ENCODE data around the gene SBF2.

Gene SBF2

DNA sequence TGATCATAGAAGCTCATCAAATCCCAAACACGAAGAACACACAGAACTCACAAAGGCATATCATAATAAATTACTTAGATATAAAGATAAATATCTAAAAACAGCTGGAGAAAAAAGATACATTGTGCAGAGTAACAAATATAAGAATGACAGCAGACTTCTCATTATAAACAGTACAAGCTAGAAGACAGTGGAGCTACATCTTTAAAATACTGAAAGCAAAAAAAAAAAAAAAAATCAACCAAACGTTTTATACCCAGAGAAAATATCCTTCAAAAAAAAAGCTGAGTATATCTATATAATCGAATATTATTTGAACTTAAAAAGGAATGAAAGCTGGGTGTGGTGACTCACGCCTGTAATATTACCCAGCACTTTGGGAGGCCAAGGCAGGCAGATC, 90.0 kb downstream of the SBF2 start:
- no peak overlapping the region for H3K4me3 ChIP-seq (ENCODE audit: low read depth, low read length)
- TF ChIP-seq, protein P1, sequence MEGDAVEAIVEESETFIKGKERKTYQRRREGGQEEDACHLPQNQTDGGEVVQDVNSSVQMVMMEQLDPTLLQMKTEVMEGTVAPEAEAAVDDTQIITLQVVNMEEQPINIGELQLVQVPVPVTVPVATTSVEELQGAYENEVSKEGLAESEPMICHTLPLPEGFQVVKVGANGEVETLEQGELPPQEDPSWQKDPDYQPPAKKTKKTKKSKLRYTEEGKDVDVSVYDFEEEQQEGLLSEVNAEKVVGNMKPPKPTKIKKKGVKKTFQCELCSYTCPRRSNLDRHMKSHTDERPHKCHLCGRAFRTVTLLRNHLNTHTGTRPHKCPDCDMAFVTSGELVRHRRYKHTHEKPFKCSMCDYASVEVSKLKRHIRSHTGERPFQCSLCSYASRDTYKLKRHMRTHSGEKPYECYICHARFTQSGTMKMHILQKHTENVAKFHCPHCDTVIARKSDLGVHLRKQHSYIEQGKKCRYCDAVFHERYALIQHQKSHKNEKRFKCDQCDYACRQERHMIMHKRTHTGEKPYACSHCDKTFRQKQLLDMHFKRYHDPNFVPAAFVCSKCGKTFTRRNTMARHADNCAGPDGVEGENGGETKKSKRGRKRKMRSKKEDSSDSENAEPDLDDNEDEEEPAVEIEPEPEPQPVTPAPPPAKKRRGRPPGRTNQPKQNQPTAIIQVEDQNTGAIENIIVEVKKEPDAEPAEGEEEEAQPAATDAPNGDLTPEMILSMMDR (IDR thresholded peaks at IDR 0.05; ENCODE audit: low read depth, low read length): no peak

- TF ChIP-seq, protein P1 (IDR thresholded peaks at IDR 0.05; ENCODE audit: low read depth, low read length): no peak
- H3K4me3 ChIP-seq (ENCODE audit: low read depth, low read length): no peak overlapping the region
These were observed 92.7 kb downstream of the SBF2 start for GRCh38 chr11:10201343-10201742.

DNA sequence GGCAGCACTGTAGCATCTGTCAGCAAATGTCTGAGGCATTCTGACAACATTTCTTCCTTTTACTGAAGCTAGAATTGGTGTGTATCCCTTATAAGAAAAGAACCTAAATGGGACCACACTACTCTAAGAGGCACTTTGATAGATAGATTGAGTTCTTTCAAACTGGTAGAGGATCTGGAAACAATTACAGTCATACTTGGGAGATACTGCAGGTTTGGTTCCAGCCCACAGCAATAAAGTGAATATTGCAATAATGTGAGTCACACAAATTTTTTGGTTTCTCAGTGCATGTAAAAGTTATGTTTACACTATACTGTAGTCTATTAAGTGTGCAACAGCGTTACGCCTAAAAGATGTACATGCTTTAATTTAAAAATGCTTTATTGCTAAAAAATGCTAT, 96.9 kb downstream of the SBF2 start:
- no peak overlapping the region for H3K4me3 ChIP-seq (ENCODE audit: low read depth, low read length)
- TF ChIP-seq, protein P1 (IDR thresholded peaks at IDR 0.05; ENCODE audit: low read depth, low read length): no peak

DNA sequence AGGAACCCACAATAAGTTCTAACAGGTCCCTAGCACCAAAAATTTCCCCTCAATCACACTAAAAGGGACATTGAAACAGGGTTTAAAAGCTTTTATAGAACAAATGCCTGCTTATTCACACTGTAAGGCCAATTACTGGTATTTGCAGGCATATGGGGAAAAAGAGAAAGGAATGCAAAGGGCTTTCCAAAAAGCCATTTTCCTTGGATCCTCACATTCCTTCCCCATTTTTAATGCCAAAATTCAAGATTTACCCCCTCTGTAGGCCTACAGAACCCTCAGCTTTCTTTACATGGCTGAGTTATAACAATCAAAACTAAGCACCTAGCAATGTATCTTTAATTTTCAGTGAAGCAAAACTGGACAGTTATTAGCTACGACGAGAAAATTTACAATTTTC, 102.0 kb downstream of the SBF2 start:
- H3K4me3 ChIP-seq (ENCODE audit: low read depth, low read length): no peak overlapping the region
- TF ChIP-seq, protein P1 (IDR thresholded peaks at IDR 0.05; ENCODE audit: low read depth, low read length): no peak

DNA sequence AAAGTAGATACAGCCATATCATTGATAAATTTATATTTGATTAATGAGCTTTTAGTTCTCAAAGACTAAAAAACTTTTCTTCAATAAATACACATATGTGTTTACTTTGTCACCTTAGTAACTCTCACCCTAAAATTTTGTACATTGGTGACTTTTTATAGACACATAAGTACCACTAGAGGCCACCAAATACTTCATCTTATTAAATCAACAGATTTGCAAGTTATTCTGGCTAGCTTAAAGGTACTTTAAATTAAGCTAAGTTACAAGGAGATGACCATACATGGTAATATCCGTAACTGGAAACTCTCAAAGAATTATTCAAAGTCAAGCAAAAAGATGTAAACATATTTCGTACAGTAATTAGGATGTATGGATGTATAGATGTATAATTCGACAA, 112.2 kb downstream of the SBF2 start:
- TF ChIP-seq, protein P1 (IDR thresholded peaks at IDR 0.05; ENCODE audit: low read depth, low read length): no peak
- H3K4me3 ChIP-seq (ENCODE audit: low read depth, low read length): no peak overlapping the region

- H3K4me3 ChIP-seq (ENCODE audit: low read depth, low read length): no peak overlapping the region
- TF ChIP-seq, protein P1 (IDR thresholded peaks at IDR 0.05; ENCODE audit: low read depth, low read length): no peak
These were observed 129.4 kb downstream of the SBF2 start for GRCh38 chr11:10164621-10165020.

DNA sequence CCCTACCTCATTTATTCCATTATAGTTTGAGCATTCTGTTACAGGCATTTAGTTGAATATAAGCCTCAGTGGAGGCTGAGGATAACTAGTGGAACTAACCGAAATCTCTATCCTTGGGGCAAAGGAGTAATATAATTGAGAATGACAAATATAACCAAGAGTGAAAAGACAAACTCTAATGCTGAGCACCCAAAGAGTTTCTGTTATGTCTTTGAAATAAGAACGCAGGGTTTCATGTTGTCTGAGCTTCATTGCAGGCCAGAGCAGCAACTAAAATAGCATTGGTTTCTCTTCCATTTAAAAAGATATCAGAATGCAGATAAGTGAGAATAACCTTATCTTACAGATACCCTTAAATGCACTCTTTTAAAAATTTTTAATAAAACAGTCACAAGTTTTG, 131.8 kb downstream of the SBF2 start:
- TF ChIP-seq, protein P1 (IDR thresholded peaks at IDR 0.05; ENCODE audit: low read depth, low read length): no peak
- H3K4me3 ChIP-seq (ENCODE audit: low read depth, low read length): no peak overlapping the region

Measured in WI38 (cell line).